WTC11 (cell line): Measurements from ENCODE around the gene HMX1. TPM values are rescaled to one million over a fixed set of nuclear protein-coding genes. Genes with fewer than 3 reads are reported as not detected.

Experiments used
- ATAC-seq: fragments of 200-7000 bp; cut with Tn5 transposase; 2 replicates; pipeline ENCODE4 v1.10.0; 2021; ENCODE audit warnings: mild to moderate bottlenecking, moderate library complexity
- Bru-seq: library from RNA; stranded (reverse); fragments of 400-500 nt; gene quantifications from one replicate; lab custom pipeline; 2021; lab: Mats Ljungman, UMichigan
- CTCF ChIA-PET: fragments of 300-600 bp; sonication (Branson Sonifier 250); formaldehyde crosslinking; loops from one replicate; lab custom pipeline; 2021; ENCODE audit warnings: antibody characterized with exemption; lab: Charles Lee
- POLR2A ChIA-PET: fragments of 350-600 bp; sonication (Branson Sonifier 250); formaldehyde crosslinking; loops from one replicate; lab custom pipeline; 2021; ENCODE audit warnings: antibody characterized with exemption; lab: Charles Lee
- DNase-seq: peaks from one replicate; pipeline ENCODE4 v3.0.0; 2021; ENCODE audit warnings: low spot score
- H3K27ac Mint-ChIP-seq: 2 replicates; pipeline ENCODE4 v1.8.0; 2021; ENCODE audit warnings: mixed read lengths
- H3K27me3 Mint-ChIP-seq: 2 replicates; pipeline ENCODE4 v1.8.0; 2021; ENCODE audit warnings: low read depth, mild to moderate bottlenecking, moderate library complexity, mixed read lengths
- H3K36me3 Mint-ChIP-seq: 2 replicates; pipeline ENCODE4 v1.8.0; 2021; ENCODE audit warnings: mixed read lengths
- H3K4me1 Mint-ChIP-seq: 2 replicates; pipeline ENCODE4 v1.8.0; 2022; ENCODE audit warnings: mixed read lengths
- H3K4me3 Mint-ChIP-seq: 2 replicates; pipeline ENCODE4 v1.8.0; 2021; ENCODE audit warnings: mild to moderate bottlenecking, moderate library complexity, mixed read lengths
- H3K9me3 Mint-ChIP-seq: 2 replicates; pipeline ENCODE4 v1.8.0; 2021; ENCODE audit warnings: mixed read lengths
- AR ChIP-seq: fragments of 250-450 bp; sonication (Bioruptor Pico); IDR thresholded peaks from 2 replicates; pipeline ENCODE4 v1.9.0; 2021; ENCODE audit warnings: mild to moderate bottlenecking
- CTCF ChIP-seq: fragments of 200-600 bp; IDR thresholded peaks from 2 replicates; pipeline ENCODE4 v1.8.0; 2022; ENCODE audit warnings: antibody characterized with exemption
- E2F4 ChIP-seq: sonication (generic); formaldehyde crosslinking; IDR thresholded peaks from 2 replicates; pipeline ENCODE4 v1.8.1; 2022; ENCODE audit warnings: low read depth, mild to moderate bottlenecking, moderate library complexity, missing genetic modification reagents, borderline replicate concordance
- HMGA2 ChIP-seq: fragments of 250-450 bp; sonication (Bioruptor Pico); IDR thresholded peaks from 2 replicates; pipeline ENCODE4 v1.4.0; 2021; ENCODE audit warnings: mild to moderate bottlenecking, moderate library complexity
- NFE2L1 ChIP-seq: sonication (generic); formaldehyde crosslinking; IDR thresholded peaks from 2 replicates; pipeline ENCODE4 v1.8.1; 2023; ENCODE audit warnings: missing genetic modification reagents
- NFYB ChIP-seq: sonication (generic); formaldehyde crosslinking; conservative IDR thresholded peaks from 2 replicates; pipeline ENCODE4 v1.8.0; 2022; ENCODE audit warnings: low read depth, missing genetic modification reagents
- PRRX2 ChIP-seq: fragments of 250-450 bp; sonication (Bioruptor Pico); IDR thresholded peaks from 2 replicates; pipeline ENCODE4 v1.8.0; 2021; ENCODE audit warnings: mild to moderate bottlenecking
- RELA ChIP-seq: sonication (generic); formaldehyde crosslinking; IDR thresholded peaks from 2 replicates; pipeline ENCODE4 v1.8.1; 2022; ENCODE audit warnings: missing genetic modification reagents, mild to moderate bottlenecking, borderline replicate concordance
- RORB ChIP-seq: fragments of 250-450 bp; sonication (Bioruptor Pico); IDR thresholded peaks from 2 replicates; pipeline ENCODE4 v1.9.0; 2021; ENCODE audit warnings: mild to moderate bottlenecking
- SMAD3 ChIP-seq: sonication (generic); formaldehyde crosslinking; IDR thresholded peaks from 2 replicates; pipeline ENCODE4 v1.8.0; 2022; ENCODE audit warnings: missing genetic modification reagents, mild to moderate bottlenecking, borderline replicate concordance
- SMAD4 ChIP-seq: sonication (generic); formaldehyde crosslinking; IDR thresholded peaks from 2 replicates; pipeline ENCODE4 v1.8.0; 2022; ENCODE audit warnings: mild to moderate bottlenecking, missing genetic modification reagents
- SP1 ChIP-seq: sonication (generic); formaldehyde crosslinking; conservative IDR thresholded peaks from 2 replicates; pipeline ENCODE4 v1.8.1; 2022; ENCODE audit warnings: missing genetic modification reagents
- ZNF263 ChIP-seq: sonication (generic); formaldehyde crosslinking; IDR thresholded peaks from 2 replicates; pipeline ENCODE4 v1.8.1; 2022; ENCODE audit warnings: low read depth, mild to moderate bottlenecking, moderate library complexity, missing genetic modification reagents
- long read RNA-seq, 3 experiments: library from RNA in 1 of 3; library from capped mRNA in 1 of 3; library from polyadenylated mRNA in 1 of 3; unstranded in 2 of 3; stranded (forward) in 1 of 3; transcript quantifications; one replicate each; pipeline ENCODE4 v2.0.0, GENCODE V29; 2021
- total RNA-seq: library from RNA; stranded (reverse); gene quantifications from 3 replicates; pipeline ENCODE4 v1.2.3, GENCODE V29; 2021
- TF ChIP-seq, protein P1 (sequence below): sonication (generic); formaldehyde crosslinking; IDR thresholded peaks from 2 replicates; pipeline ENCODE4 v1.8.1; 2022; ENCODE audit warnings: missing genetic modification reagents, borderline replicate concordance

The HMX1 gene
- total RNA-seq = 6.9 to 10.0 TPM (median 7.8 TPM) in 3 replicates
- Bru-seq, nascent RNA = percentile 33 among the genes with signal in this experiment
- long read RNA-seq, experiment 1, transcript HMX1-201 (2 exons, 1,895 nt) = major isoform, 31 of 33 reads
- long read RNA-seq, experiment 1, partial matches to known transcripts = 0 of 33 reads
- long read RNA-seq, experiment 1, other reads (novel, unspliced or antisense) = 2 of 33 reads
- long read RNA-seq, experiment 2, transcript HMX1-201 (2 exons, 1,895 nt) = major isoform, 6 of 7 reads
- long read RNA-seq, experiment 2, partial matches to known transcripts = 1 of 7 reads
- long read RNA-seq, experiment 2, other reads (novel, unspliced or antisense) = 0 of 7 reads
- long read RNA-seq, experiment 3 = 0 reads

- ATAC-seq = peak; percentile 74
- H3K9me3 Mint-ChIP-seq = no peaks in the 10 kb centered on the region
- peaks cover 29% of the 10 kb centered on the region for H3K4me1 Mint-ChIP-seq
- TF ChIP-seq ZNF263 (CRISPR knock-in tag) (peak; percentile 24; the same call in 1 of the 2 replicates), NFYB (CRISPR knock-in tag) (peak; percentile 70), SP1 (CRISPR knock-in tag) (0 out of 2 replicates have a peak, but pooled peaks have one; percentile 21), SMAD3 (no peak)
- ChIA-PET POLR2A (interaction anchor here (1.0 kb wide), 1 partner anchor 20 kb away, joined by 3 read pairs; no protein-coding TSS in a partner anchor), CTCF (interaction anchor here (0.9 to 2.8 kb wide), 5 partner anchors 14 to 183 kb away, joined by 4 to 8 read pairs (median 7); no protein-coding TSS in a partner anchor)
- peaks cover 91% of the 10 kb centered on the region for H3K27me3 Mint-ChIP-seq
- DNase-seq = peak; percentile 81
- peaks cover 3% of the 10 kb centered on the region; the same call in 1 of the 2 replicates for H3K36me3 Mint-ChIP-seq
- peak within 1 kb of the TSS; percentile 74 for H3K4me3 Mint-ChIP-seq
- H3K27ac Mint-ChIP-seq = no peak within 1 kb of the TSS
These were observed at the start of gene HMX1 for GRCh38 chr4:8871417-8872401. Gene HMX1, minus strand, starts transcription at chr4:8871839. Its CDS starts 225 bp downstream, at chr4:8871614.

DNA sequence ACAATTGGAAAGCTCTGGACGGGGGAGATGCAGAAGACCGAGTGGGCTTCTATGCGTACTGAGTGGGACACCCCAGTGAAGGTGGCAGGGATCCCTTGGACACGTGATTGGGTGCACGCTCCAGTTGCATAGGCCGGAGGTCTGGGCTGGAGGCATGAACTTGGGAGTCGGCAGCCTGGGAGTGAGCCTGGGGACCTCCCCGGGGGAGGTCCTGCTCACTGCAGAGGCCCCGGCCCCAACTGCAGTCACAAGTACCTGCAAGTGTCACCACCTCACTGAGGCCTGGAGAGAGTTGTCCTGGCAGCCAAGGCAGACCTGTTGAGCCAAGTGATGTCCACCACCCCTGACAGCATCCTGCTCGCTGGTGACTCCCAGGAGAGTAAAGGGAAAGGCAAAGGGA, 49.3 kb upstream of the HMX1 start:
- POLR2A ChIA-PET = no interaction called here

DNA sequence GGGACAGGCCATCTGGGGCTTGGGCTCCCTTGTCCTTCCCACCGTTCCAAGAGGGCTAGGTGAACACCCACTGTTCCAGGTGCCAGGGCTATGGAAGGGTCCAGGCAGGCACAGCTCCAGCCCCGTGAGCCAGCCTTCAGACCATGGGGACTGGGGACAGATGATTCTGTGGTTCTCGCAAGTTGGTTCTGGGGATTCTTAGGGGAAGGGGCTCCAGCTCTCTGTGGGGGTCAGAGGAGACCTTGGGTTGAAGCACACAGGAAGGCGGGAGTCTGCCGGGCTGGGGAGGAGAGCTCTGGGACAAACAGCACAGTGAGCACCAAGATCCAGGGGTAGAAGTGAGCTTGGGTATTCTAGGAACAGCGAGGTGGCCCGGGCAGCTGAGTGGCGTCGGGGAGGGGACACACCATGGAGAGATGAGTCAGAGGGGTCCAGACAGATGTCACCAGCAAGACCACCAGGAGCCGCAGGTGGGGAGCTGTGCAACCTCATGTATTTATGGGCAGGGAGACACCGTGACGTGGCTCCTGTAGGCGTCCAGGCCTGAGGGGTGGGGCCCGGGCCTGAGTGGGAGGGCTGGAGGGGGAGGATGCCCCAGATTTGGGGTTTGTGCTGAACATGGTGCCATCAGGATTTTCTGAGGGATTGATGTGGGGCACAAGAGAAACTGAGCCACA, 48.8 kb upstream of the HMX1 start:
- Mint-ChIP-seq H3K36me3 (peaks cover 10% of the 10 kb centered on the region), H3K27me3 (peaks cover 16% of the 10 kb centered on the region), H3K27ac (no peak overlapping the region), H3K9me3 (peaks cover 31% of the 10 kb centered on the region), H3K4me1 (no peaks in the 10 kb centered on the region), H3K4me3 (no peak overlapping the region)
- ATAC-seq (no peak), DNase-seq (no peak)
- POLR2A ChIA-PET = no interaction called here
- CTCF ChIA-PET = interaction anchor here (1.5 kb wide), 1 partner anchor 232 kb away, joined by 6 read pairs; no protein-coding TSS in a partner anchor
- TF ChIP-seq RORB (CRISPR knock-in tag) = no peak
- no peak for TF ChIP-seq HMGA2 (CRISPR knock-in tag)
- no peak for TF ChIP-seq E2F4 (CRISPR knock-in tag)
- TF ChIP-seq CTCF = no peak
- no peak for TF ChIP-seq SMAD4 (CRISPR knock-in tag)

More for the DNA sequence above, 49.3 kb upstream of the HMX1 start:
- no peak for ATAC-seq
- peaks cover 14% of the 10 kb centered on the region for H3K36me3 Mint-ChIP-seq
- no peak for TF ChIP-seq PRRX2 (CRISPR knock-in tag)
- TF ChIP-seq NFE2L1 (CRISPR knock-in tag) = no peak
- TF ChIP-seq AR (CRISPR knock-in tag) = no peak
- no peak for TF ChIP-seq RELA (CRISPR knock-in tag)
- no peak for TF ChIP-seq HMGA2 (CRISPR knock-in tag)
- TF ChIP-seq, protein P1, sequence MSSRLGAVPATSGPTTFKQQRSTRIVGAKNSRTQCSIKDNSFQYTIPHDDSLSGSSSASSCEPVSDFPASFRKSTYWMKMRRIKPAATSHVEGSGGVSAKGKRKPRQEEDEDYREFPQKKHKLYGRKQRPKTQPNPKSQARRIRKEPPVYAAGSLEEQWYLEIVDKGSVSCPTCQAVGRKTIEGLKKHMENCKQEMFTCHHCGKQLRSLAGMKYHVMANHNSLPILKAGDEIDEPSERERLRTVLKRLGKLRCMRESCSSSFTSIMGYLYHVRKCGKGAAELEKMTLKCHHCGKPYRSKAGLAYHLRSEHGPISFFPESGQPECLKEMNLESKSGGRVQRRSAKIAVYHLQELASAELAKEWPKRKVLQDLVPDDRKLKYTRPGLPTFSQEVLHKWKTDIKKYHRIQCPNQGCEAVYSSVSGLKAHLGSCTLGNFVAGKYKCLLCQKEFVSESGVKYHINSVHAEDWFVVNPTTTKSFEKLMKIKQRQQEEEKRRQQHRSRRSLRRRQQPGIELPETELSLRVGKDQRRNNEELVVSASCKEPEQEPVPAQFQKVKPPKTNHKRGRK (CRISPR knock-in tag) = no peak
- TF ChIP-seq, all 79 proteins: peak for 0
- CTCF ChIA-PET = interaction anchor here (1.5 kb wide), 1 partner anchor 233 kb away, joined by 6 read pairs; no protein-coding TSS in a partner anchor
- Mint-ChIP-seq H3K4me1 (no peaks in the 10 kb centered on the region), H3K27me3 (peaks cover 16% of the 10 kb centered on the region), H3K27ac (no peak overlapping the region), H3K4me3 (no peak overlapping the region), H3K9me3 (peaks cover 37% of the 10 kb centered on the region)
- DNase-seq = no peak
